Right lobe of liver (tissue), 6 donors: ENCODE results near the gene FRMD3. TPM values are rescaled to one million over a fixed set of nuclear protein-coding genes. Genes with fewer than 3 reads are reported as not detected.

ENCODE experiments used
- ATAC-seq, 4 donors: fragments of 200-7000 bp; cut with Tn5 transposase; one replicate each; pipeline ENCODE4 v1.9.1; 2020; ENCODE audit warnings: mild to moderate bottlenecking in 4 of 4, moderate library complexity in 4 of 4
- DNase-seq, 3 donors: peaks; one replicate each; pipeline ENCODE4 v3.0.0-alpha.2; 2020
- H3K27ac ChIP-seq, 3 donors: fragments of 200-600 bp; one replicate each; pipeline ENCODE4 v1.8.0; 2022
- H3K27me3 ChIP-seq, 2 donors: fragments of 200-600 bp; one replicate each; pipeline ENCODE4 v1.8.0; 2022
- H3K36me3 ChIP-seq, 4 donors: fragments of 200-600 bp; sonication (generic) in 1 of 4; one replicate each; pipeline versions ENCODE4 v1.5.1 to v1.8.0; 2017 to 2022; ENCODE audit warnings: control low read depth in 1 of 4
- H3K4me1 ChIP-seq, 4 donors: fragments of 200-600 bp; sonication (generic) in 1 of 4; one replicate each; pipeline versions ENCODE4 v1.5.1 to v1.8.0; 2017 to 2022; ENCODE audit warnings: control low read depth in 1 of 4
- H3K4me3 ChIP-seq, 3 donors: fragments of 200-600 bp; one replicate each; pipeline ENCODE4 v1.8.0; 2022
- H3K9me3 ChIP-seq, 4 donors: fragments of 200-600 bp; sonication (generic) in 1 of 4; one replicate each; pipeline versions ENCODE4 v1.5.1 to v1.8.0; 2017 to 2022; ENCODE audit warnings: control low read depth in 1 of 4
- CTCF ChIP-seq, 4 donors: fragments of 200-600 bp in 3 of 4; fragments of 450-650 bp in 1 of 4; IDR thresholded peaks; one replicate each; pipeline versions ENCODE4 v1.5.1 to v1.8.0; 2016 to 2022; ENCODE audit warnings: antibody characterized with exemption in 4 of 4, mild to moderate bottlenecking in 2 of 4
- POLR2A ChIP-seq: fragments of 450-650 bp; IDR thresholded peaks from one replicate; pipeline ENCODE4 v1.6.1; 2017; ENCODE audit warnings: antibody characterized with exemption, mild to moderate bottlenecking
- WGBS: methylation state at CpG from one replicate; pipeline ENCODE4 v1.1.6; 2018; ENCODE audit warnings: low coverage, low lambda C conversion rate; ENCODE audit not compliant: insufficient coverage; ENCODE audit errors: missing lambda C conversion rate; 5-methylcytosine and 5-hydroxymethylcytosine counted together
- intact Hi-C, 2 donors: fragments of 100-400 bp; cut with DNase I; formaldehyde crosslinking; loops; one replicate each; pipeline versions ENCODE4 v1.11.2 to v1.14.1; 2022
- total RNA-seq, 6 experiments: library from RNA; depleted of rRNA in 2 of 6; stranded (reverse); fragments of >200 nt in 2 of 6; fragmentation: NEBNext Ultra II Directional in 3 of 6; extraction: Animal tissue kit (Norgen Biotek cat#: 25700) in 3 of 6; gene quantifications; one replicate each; pipeline versions ENCODE4 v1.1.0 to v1.2.4, GENCODE V29; 2016 to 2023
- donor health status: DM: no; HTN: yes; CAD: no.
- donor health status: DM: no; HTN: no; CAD: no.
- donor health status: DM: no; HTN: no; CAD: no.
- donor health status: DM: no; HTN: yes; CAD: no.
- donor health status: DM: no; HTN: yes; CAD: no.

The FRMD3 gene
- total RNA-seq, 6 experiments from 2014 or later: 0.28 to 0.88 (median 0.34) TPM

DNA sequence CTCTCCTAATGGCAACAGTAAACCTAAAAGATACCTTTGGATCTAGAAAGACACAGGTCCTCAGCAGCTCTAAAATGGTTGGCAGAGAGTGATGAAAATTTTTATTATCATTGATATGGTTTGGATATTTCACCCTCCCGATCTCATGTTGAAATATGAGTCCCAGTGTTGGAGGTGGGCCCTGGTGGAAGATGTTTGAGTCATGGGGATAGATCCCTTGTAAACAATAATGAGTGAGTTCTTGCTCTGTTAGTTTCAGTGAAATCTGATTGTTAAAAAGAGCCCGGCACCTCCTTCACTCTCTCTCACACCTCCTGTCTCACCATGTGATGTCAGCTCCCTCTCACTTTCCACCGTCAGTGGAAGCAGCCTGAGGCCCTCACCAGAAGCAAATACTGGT is 117.7 kb downstream of the FRMD3 start:
- Histone ChIP-seq H3K27ac (no peak overlapping the region), H3K4me3 (no peak overlapping the region), H3K4me1 (no peaks in the 10 kb centered on the region), H3K9me3 (no peaks in the 10 kb centered on the region), H3K27me3 (no peaks in the 10 kb centered on the region), H3K36me3 (no peaks in the 10 kb centered on the region)
- TF ChIP-seq CTCF (IDR thresholded peaks at IDR 0.05) (no peak), POLR2A (no peak)
- ATAC-seq: no peak
- intact Hi-C loops: no loop called here
- DNase-seq: no peak
- 100% methylated on average over 3 of the region's 3 CpGs for WGBS

GRCh38 chr9:83419961-83420360 is 118.2 kb downstream of the FRMD3 start:
- Histone ChIP-seq H3K27me3 (no peaks in the 10 kb centered on the region), H3K27ac (no peak overlapping the region), H3K4me1 (no peaks in the 10 kb centered on the region), H3K9me3 (no peaks in the 10 kb centered on the region), H3K36me3 (no peaks in the 10 kb centered on the region), H3K4me3 (no peak overlapping the region)
- no peak for TF ChIP-seq POLR2A
- no peak for TF ChIP-seq CTCF (IDR thresholded peaks at IDR 0.05)
- DNase-seq (no peak), ATAC-seq (no peak)
- 79% methylated on average over 3 of the region's 4 CpGs for WGBS
- intact Hi-C loops: no loop called here

DNA sequence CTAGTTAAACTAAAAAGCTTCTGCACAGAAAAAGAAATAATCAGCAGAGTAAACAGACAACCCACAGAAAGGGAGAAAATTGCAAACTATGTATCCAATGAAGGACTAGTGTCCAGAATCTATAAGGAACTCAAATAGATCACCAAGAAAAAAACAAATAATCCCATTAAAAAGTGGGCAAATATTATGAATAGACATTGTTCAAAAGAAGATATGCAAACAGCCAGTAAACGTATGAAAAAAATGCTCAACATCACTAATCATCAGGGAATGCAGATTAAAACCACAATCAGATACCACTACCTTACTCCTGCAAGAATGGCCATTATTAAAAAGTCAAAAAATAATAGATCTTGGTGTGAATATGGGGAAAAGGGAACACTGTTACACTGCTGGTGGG is 119.9 kb downstream of the FRMD3 start:
- TF ChIP-seq CTCF (IDR thresholded peaks at IDR 0.05) (no peak), POLR2A (no peak)
- 64% methylated on average over 1 of the region's 1 CpG for WGBS

GRCh38 chr9:83413367-83413766 is 124.8 kb downstream of the FRMD3 start:
- H3K9me3 ChIP-seq: no peaks in the 10 kb centered on the region
- DNase-seq: no peak
- no peak overlapping the region for H3K4me3 ChIP-seq
- intact Hi-C loops: no loop called here
- TF ChIP-seq CTCF (IDR thresholded peaks at IDR 0.05) (no peak), POLR2A (no peak)
- WGBS: 90% methylated on average over 4 of the region's 4 CpGs
- no peak overlapping the region for H3K27ac ChIP-seq
- no peak for ATAC-seq
- H3K36me3 ChIP-seq: no peaks in the 10 kb centered on the region
- H3K4me1 ChIP-seq: no peaks in the 10 kb centered on the region
- no peaks in the 10 kb centered on the region for H3K27me3 ChIP-seq

More for the DNA sequence above, 119.9 kb downstream of the FRMD3 start:
- Histone ChIP-seq H3K27ac (no peak overlapping the region), H3K4me3 (no peak overlapping the region), H3K27me3 (no peaks in the 10 kb centered on the region), H3K36me3 (no peaks in the 10 kb centered on the region), H3K4me1 (no peaks in the 10 kb centered on the region), H3K9me3 (no peaks in the 10 kb centered on the region)
- DNase-seq: no peak
- intact Hi-C loops: no loop called here
- ATAC-seq: no peak

GRCh38 chr9:83410701-83411100 is 127.5 kb downstream of the FRMD3 start:
- Histone ChIP-seq H3K27ac (no peak overlapping the region), H3K36me3 (no peaks in the 10 kb centered on the region), H3K9me3 (no peaks in the 10 kb centered on the region), H3K4me1 (no peaks in the 10 kb centered on the region), H3K27me3 (no peaks in the 10 kb centered on the region), H3K4me3 (no peak overlapping the region)
- intact Hi-C loops: no loop called here
- TF ChIP-seq CTCF (IDR thresholded peaks at IDR 0.05): no peak
- TF ChIP-seq POLR2A: no peak
- no peak for DNase-seq
- 82% methylated on average over 3 of the region's 5 CpGs for WGBS
- ATAC-seq: no peak
